Measurements from ENCODE around the gene GRIPAP1. TPM values are rescaled to one million over a fixed set of nuclear protein-coding genes. Genes with fewer than 3 reads are reported as not detected.
"Not testable (repeated sequence)": the region's sequence is repeated elsewhere in the genome, so short reads cannot be mapped to it uniquely, and the experiment has no call there.

GRIPAP1 gene
- total RNA-seq, 1 donor from 2014 or later: 31.1 TPM

GRCh38 chrX:48983896-48984295 lies 18.2 kb downstream of the GRIPAP1 start:
- TF ChIP-seq CTCF (IDR thresholded peaks at IDR 0.05; ENCODE audit: insufficient read depth, low read length, poor library complexity, severe bottlenecking): no peak
- DNase-seq (ENCODE audit: low read depth): no peak
- H3K27me3 ChIP-seq (ENCODE audit: control insufficient read depth, insufficient read depth, low read length): no peaks in the 10 kb centered on the region
- H3K36me3 ChIP-seq (ENCODE audit: control insufficient read depth, insufficient read depth, low read length): no peaks in the 10 kb centered on the region
- no peak overlapping the region for H3K4me3 ChIP-seq (ENCODE audit: low read depth, low read length)

GRCh38 chrX:48983081-48983480 lies 19.0 kb downstream of the GRIPAP1 start:
- no peak for DNase-seq (ENCODE audit: low read depth)
- no peak for TF ChIP-seq CTCF (IDR thresholded peaks at IDR 0.05; ENCODE audit: insufficient read depth, low read length, poor library complexity, severe bottlenecking)
- Histone ChIP-seq H3K4me3 (ENCODE audit: low read depth, low read length) (no peak overlapping the region), H3K27me3 (ENCODE audit: control insufficient read depth, insufficient read depth, low read length) (no peaks in the 10 kb centered on the region), H3K36me3 (ENCODE audit: control insufficient read depth, insufficient read depth, low read length) (no peaks in the 10 kb centered on the region)

GRCh38 chrX:48981178-48981577 lies 20.9 kb downstream of the GRIPAP1 start:
- Histone ChIP-seq H3K27me3 (ENCODE audit: control insufficient read depth, insufficient read depth, low read length) (no peaks in the 10 kb centered on the region), H3K4me3 (ENCODE audit: low read depth, low read length) (no peak overlapping the region), H3K36me3 (ENCODE audit: control insufficient read depth, insufficient read depth, low read length) (no peaks in the 10 kb centered on the region)
- no peak for DNase-seq (ENCODE audit: low read depth)
- no peak for TF ChIP-seq CTCF (IDR thresholded peaks at IDR 0.05; ENCODE audit: insufficient read depth, low read length, poor library complexity, severe bottlenecking)

- H3K4me3 ChIP-seq (ENCODE audit: low read depth, low read length); H3K27me3 ChIP-seq (ENCODE audit: control insufficient read depth, insufficient read depth, low read length); DNase-seq (ENCODE audit: low read depth); H3K36me3 ChIP-seq (ENCODE audit: control insufficient read depth, insufficient read depth, low read length): not testable (repeated sequence)
Observed at GRCh38 chrX:48980341-48980740, 21.7 kb downstream of the GRIPAP1 start.

- Histone ChIP-seq H3K36me3 (ENCODE audit: control insufficient read depth, insufficient read depth, low read length) (no peaks in the 10 kb centered on the region), H3K4me3 (ENCODE audit: low read depth, low read length) (no peak overlapping the region), H3K27me3 (ENCODE audit: control insufficient read depth, insufficient read depth, low read length) (no peaks in the 10 kb centered on the region)
- no peak for TF ChIP-seq CTCF (IDR thresholded peaks at IDR 0.05; ENCODE audit: insufficient read depth, low read length, poor library complexity, severe bottlenecking)
- no peak for DNase-seq (ENCODE audit: low read depth)
Observed at GRCh38 chrX:48978226-48978625, 23.8 kb downstream of the GRIPAP1 start.

GRCh38 chrX:48976086-48976485 lies 26.0 kb downstream of the GRIPAP1 start:
- Histone ChIP-seq H3K4me3 (ENCODE audit: low read depth, low read length) (no peak overlapping the region), H3K27me3 (ENCODE audit: control insufficient read depth, insufficient read depth, low read length) (no peaks in the 10 kb centered on the region), H3K36me3 (ENCODE audit: control insufficient read depth, insufficient read depth, low read length) (no peaks in the 10 kb centered on the region)
- no peak for DNase-seq (ENCODE audit: low read depth)
- TF ChIP-seq CTCF (IDR thresholded peaks at IDR 0.05; ENCODE audit: insufficient read depth, low read length, poor library complexity, severe bottlenecking): no peak

Measured in kidney epithelial cell (primary cell).